Forelimb muscle (tissue), 1 donor: Measurements from ENCODE around the gene SELENON. TPM values are rescaled to one million over a fixed set of nuclear protein-coding genes. Genes with fewer than 3 reads are reported as not detected.

Experiments
- DNase-seq: peaks from one replicate; pipeline ENCODE4 v3.0.0-alpha.2; 2013; ENCODE audit warnings: low read depth
- polyA plus RNA-seq: library from polyadenylated mRNA; unstranded; fragments of 120-200 nt; gene quantifications from one replicate; pipeline ENCODE4 v1.2.1, GENCODE V29; 2013; ENCODE audit not compliant: insufficient read length

SELENON gene
- polyA plus RNA-seq, 1 donor: 51.3 TPM

DNA sequence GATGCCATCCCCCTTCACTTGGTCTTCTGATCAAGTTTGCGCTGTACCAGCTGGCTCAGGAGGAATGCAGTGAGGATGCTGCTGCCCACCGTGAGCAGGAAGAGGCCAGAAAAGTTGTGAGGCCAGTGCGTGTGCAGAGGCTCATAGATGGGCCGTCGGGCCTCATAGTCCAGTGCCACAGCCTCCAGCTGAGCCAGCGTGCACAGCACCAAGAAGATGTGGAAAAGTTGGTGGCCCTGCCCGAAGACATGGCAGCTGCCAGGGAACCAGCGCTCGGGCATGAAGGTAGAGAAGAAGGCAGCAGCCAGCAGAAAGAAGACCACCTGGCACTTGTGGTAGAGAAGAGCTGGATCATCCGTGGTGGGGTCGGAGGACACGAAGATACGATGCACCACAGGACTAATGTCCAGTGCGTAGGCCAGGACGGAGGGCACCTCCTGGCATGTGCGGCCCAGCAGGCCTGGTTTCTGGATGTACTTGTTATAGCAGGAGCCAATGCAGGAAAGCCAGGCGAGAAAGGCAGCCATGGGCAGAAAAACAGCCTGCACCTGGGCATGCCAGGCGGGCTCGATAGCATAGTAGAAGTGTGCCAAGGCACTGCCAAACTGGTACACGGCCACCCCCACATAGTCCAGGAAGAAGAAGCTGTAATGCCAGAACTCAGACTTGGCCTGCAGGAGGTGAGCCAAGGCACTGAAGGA is 62.9 kb downstream of the SELENON start:
- no peak for DNase-seq

DNA sequence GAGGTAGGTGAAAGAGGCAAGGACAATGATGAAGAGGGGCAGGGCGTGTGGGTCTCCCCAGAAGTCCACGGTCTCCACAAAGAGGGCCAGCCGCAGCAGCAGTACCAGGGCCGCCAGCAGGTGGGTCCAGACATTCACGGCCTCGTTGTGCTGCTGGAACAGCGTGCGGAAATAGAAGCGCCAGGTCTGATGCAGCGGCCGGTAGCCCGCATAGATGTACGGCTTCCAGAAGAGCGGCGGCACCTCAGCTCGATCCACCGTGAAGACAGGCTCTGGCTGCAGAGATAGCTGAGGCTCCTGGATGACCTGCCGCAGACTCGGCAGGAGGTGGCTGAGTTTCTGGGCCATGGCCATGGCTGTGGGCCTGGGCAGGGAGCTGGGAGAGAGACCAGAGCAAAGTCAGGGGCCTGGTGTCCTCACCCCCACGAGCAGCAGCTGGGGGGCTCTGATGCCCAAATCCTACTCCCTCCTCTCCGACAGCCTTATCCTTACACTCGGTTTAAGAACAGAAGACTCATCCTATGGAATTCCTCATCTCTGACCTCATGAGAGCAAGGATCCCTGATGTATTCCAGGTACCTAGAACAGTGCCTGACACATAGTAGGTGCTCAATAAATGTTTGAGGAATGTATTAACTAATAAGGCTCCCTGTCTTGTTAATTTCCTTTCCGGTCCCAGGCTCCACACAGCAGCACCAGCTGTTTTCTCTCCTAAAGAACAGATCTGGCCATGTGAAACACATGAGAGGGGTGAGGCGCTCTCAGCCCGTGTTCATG is 63.7 kb downstream of the SELENON start:
- DNase-seq: no peak

DNA sequence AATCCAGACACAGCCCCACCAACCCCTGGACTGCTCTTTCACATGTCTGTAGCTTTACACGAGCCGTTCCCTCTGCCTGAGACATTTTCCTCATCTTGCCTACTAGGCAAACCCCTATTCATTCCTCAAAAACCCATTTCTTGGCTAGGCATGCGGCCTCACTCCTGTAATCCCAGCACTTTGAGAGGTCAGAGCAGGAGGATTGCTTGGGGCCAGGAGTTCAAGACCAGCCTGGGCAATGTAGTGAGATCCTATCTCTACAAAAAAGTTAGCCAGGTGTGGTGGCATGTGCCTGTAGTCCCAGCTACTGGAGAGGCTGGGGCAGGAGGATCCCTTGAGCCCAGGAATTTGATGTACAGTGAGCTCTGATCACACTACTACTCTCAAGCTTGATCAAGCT is 64.4 kb downstream of the SELENON start:
- no peak for DNase-seq

DNA sequence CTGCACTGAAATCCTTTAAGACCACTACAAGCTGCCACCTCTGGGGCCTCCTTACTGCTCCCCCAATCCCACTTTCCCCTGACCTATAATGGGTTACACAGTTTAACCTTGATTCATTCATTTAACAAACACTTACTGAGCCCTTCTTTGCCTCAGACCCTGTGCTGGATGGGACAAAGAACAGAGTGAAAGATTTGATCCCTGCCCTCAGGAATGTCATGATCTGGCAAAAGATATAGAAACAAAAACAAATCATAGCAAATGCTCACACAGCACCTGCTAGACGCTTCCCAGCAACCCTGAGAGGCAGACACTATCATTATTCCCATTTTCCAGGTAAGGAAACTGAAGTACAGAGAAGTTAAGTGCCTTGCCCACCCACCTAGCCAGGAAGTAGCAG is 66.3 kb downstream of the SELENON start:
- DNase-seq: no peak

DNA sequence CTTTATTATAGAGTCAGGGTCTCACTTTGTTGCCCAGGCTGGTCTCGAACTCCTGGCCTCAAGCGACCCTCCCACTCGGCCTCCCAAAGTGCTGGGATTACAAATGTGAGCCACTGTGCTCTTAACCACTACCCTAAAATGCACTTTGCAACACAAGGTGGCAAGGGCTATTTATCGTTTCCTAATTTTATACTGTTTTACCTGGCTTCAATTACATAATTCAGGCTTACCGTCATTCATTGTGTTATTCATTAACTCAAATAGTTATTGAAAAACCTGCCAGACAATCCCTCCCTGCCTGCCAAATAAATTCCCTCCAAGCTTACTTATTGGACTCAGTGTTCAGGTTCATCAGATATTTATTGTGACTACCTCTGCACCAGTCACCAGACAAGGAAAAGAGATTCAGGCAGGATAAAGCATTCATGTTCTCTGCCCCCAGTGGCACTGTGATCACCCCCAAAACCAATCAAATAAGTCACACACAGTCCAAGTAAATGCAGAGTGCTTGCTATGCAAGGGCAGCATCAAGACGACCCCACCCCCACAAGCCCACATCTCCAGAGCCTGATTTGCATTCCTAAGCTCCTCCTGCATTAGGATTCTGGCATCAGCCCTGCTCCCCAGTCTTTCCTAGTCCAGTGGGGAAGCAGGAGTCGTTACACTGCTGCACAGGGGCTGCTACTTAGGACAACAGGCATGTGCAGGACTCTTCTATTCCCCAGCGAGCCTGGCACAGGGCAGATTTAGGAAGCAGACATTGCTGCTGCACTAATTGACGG is 67.4 kb downstream of the SELENON start:
- no peak for DNase-seq

Other genes with a start within 250 kb of the SELENON start
- 9.6 TPM for gene MAN1C1, start 183.4 kb upstream of the SELENON start, polyA plus RNA-seq
- gene MTFR1L, start 19.8 kb downstream of the SELENON start, polyA plus RNA-seq: 69.7 TPM
- 0.71 TPM for gene AUNIP, start 59.3 kb downstream of the SELENON start, polyA plus RNA-seq
- 7.2 TPM for gene PAQR7, start 75.5 kb downstream of the SELENON start, polyA plus RNA-seq
- gene STMN1, start 106.2 kb downstream of the SELENON start, polyA plus RNA-seq: 436 TPM
- 84.2 TPM for gene PAFAH2, start 197.9 kb downstream of the SELENON start, polyA plus RNA-seq
- 4.8 TPM for gene EXTL1, start 221.6 kb downstream of the SELENON start, polyA plus RNA-seq
- gene SLC30A2, start 245.9 kb downstream of the SELENON start, polyA plus RNA-seq: 1.00 TPM